Activated CD8-positive, alpha-beta T cell treated with anti-CD3 and anti-CD28 coated beads, Interleukin-2, amount 10 ng/mL, durations not matched to agents 7 days and 5 days (primary cell): Measurements from ENCODE around the gene UBASH3A. TPM values are rescaled to one million over a fixed set of nuclear protein-coding genes. Genes with fewer than 3 reads are reported as not detected.
A peak's percentile ranks its signal among the peaks of the same experiment; 100 is the strongest.

Experiments
- ATAC-seq: fragments of 150-1000 bp; cut with Tn5 transposase; one replicate; pipeline ENCODE4 v1.10.0; 2021; ENCODE audit warnings: moderate library complexity
- CTCF ChIA-PET: fragments of 350-600 bp; sonication (Branson Sonifier 250); formaldehyde crosslinking; loops from one replicate; lab custom pipeline; 2021; ENCODE audit warnings: antibody characterized with exemption; lab: Charles Lee
- POLR2A ChIA-PET: fragments of 350-600 bp; sonication (Branson Sonifier 250); formaldehyde crosslinking; loops from one replicate; lab custom pipeline; 2021; ENCODE audit warnings: antibody characterized with exemption; lab: Charles Lee
- DNase-seq: peaks from one replicate; pipeline ENCODE4 v3.0.0-alpha.2; 2020
- H3K27ac Mint-ChIP-seq: one replicate; pipeline ENCODE4 v1.8.0; 2021; ENCODE audit warnings: mild to moderate bottlenecking, mixed read lengths
- H3K27me3 Mint-ChIP-seq: one replicate; pipeline ENCODE4 v1.8.0; 2021; ENCODE audit warnings: low read depth, mixed read lengths
- H3K36me3 Mint-ChIP-seq: one replicate; pipeline ENCODE4 v1.8.0; 2021; ENCODE audit warnings: low read depth, mixed read lengths
- H3K4me1 Mint-ChIP-seq: one replicate; pipeline ENCODE4 v1.8.0; 2021; ENCODE audit warnings: low read depth, mixed read lengths
- H3K4me3 Mint-ChIP-seq: one replicate; pipeline ENCODE4 v1.8.0; 2021; ENCODE audit warnings: mild to moderate bottlenecking, mixed read lengths
- H3K9me3 Mint-ChIP-seq: one replicate; pipeline ENCODE4 v1.8.0; 2022; ENCODE audit warnings: mixed read lengths; ENCODE audit not compliant: insufficient read depth
- total RNA-seq, 2 experiments: library from RNA; stranded (reverse); gene quantifications; one replicate each; pipeline ENCODE4 v1.2.3, GENCODE V29; 2021

The UBASH3A gene
- total RNA-seq, 2 experiments from 2014 or later: 68.7 to 74.0 TPM

DNA sequence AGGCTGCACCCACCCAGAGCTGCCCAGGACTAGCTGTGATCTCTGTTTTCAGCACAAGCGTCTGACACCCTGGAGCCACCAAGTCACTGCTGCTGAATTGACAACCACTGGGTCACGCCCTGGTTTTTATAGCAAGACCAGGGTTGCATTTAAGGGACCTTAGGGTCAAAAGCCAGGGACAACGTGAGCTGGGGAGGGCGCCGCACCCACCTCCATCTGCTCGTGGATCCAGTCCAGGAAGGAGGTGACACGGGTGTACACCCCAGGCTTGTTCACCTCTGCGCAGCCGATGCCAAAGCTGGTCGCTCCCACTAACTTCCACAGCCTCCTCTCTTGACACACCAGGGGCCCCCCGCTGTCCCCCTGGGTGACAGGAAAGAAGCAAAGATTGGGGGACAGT lies 28.2 kb upstream of the UBASH3A start:
- ATAC-seq: no peak
- H3K9me3 Mint-ChIP-seq: no peaks in the 10 kb centered on the region

GRCh38 chr21:42375966-42376337 lies 27.8 kb upstream of the UBASH3A start:
- Mint-ChIP-seq H3K27ac (no peak overlapping the region), H3K36me3 (no peaks in the 10 kb centered on the region), H3K27me3 (no peaks in the 10 kb centered on the region), H3K9me3 (no peaks in the 10 kb centered on the region), H3K4me1 (peaks cover 22% of the 10 kb centered on the region), H3K4me3 (no peak overlapping the region)
- ChIA-PET POLR2A (no interaction called here), CTCF (interaction anchor here (2.0 kb wide), 1 partner anchor 17 kb away, joined by 5 read pairs; no protein-coding TSS in a partner anchor)
- DNase-seq (no peak), ATAC-seq (no peak)

More for the DNA sequence above, 28.2 kb upstream of the UBASH3A start:
- Mint-ChIP-seq H3K36me3 (no peaks in the 10 kb centered on the region), H3K27ac (no peak overlapping the region), H3K27me3 (no peaks in the 10 kb centered on the region), H3K4me3 (no peak overlapping the region), H3K4me1 (peaks cover 22% of the 10 kb centered on the region)
- ChIA-PET POLR2A (interaction anchor here (1.2 kb wide), 1 partner anchor 46 kb away, joined by 3 read pairs; no protein-coding TSS in a partner anchor), CTCF (interaction anchor here (2.0 kb wide), 1 partner anchor 17 kb away, joined by 5 read pairs; no protein-coding TSS in a partner anchor)
- DNase-seq: no peak

- no peak overlapping the region for H3K4me3 Mint-ChIP-seq
- H3K9me3 Mint-ChIP-seq: peaks cover under 1% of the 10 kb centered on the region
- peaks cover 23% of the 10 kb centered on the region for H3K4me1 Mint-ChIP-seq
- H3K27me3 Mint-ChIP-seq: no peaks in the 10 kb centered on the region
- no peak for ATAC-seq
- H3K27ac Mint-ChIP-seq: no peak overlapping the region
- POLR2A ChIA-PET: no interaction called here
- CTCF ChIA-PET: no interaction called here
- H3K36me3 Mint-ChIP-seq: peaks cover 1% of the 10 kb centered on the region
- no peak for DNase-seq
Observed at GRCh38 chr21:42376338-42376982, 27.2 kb upstream of the UBASH3A start.

DNA sequence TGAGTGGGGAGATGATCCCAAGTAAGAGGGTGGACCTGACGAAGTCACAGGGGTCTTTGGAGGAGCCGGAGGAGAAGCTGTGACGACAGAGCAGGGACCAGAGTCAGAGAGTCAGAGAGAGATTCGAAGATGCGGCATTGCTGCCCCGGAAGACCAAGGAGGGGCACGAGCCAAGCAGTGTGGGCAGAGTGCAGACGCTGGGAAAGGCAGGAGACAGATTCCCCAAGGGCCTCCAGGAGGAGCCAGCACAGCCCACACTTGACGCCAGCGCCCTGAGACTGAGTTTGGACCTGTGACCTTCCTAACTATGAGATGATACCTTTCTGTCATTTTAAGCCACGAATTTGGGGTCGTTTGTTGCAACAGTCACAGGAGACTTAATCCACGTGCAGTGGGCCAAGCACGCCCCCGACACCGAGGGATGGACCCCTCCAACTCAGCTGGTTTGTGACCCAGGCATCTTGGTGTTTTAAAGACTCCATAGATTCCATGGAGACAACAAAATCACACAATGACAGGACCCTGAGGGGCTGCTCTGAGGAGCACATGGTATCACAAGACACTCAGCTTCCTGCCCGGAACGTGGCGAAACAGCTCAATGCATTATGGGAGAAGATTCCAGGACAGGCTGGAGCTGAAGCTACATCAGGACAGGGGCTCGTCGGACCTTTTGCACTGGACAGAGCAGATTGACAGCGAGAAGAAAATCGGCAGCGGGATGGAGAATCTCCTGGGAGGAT lies 26.3 kb upstream of the UBASH3A start:
- Mint-ChIP-seq H3K27me3 (no peaks in the 10 kb centered on the region), H3K27ac (no peak overlapping the region), H3K36me3 (peaks cover 10% of the 10 kb centered on the region), H3K9me3 (peaks cover 8% of the 10 kb centered on the region), H3K4me1 (peaks cover 25% of the 10 kb centered on the region), H3K4me3 (no peak overlapping the region)
- ChIA-PET POLR2A (interaction anchor here (0.6 to 0.9 kb wide), 2 partner anchors 15 to 27 kb away, joined by 3 read pairs; no protein-coding TSS in a partner anchor), CTCF (interaction anchor here (0.9 kb wide), 1 partner anchor 68 kb away, joined by 3 read pairs; no protein-coding TSS in a partner anchor)
- DNase-seq (no peak), ATAC-seq (no peak)

DNA sequence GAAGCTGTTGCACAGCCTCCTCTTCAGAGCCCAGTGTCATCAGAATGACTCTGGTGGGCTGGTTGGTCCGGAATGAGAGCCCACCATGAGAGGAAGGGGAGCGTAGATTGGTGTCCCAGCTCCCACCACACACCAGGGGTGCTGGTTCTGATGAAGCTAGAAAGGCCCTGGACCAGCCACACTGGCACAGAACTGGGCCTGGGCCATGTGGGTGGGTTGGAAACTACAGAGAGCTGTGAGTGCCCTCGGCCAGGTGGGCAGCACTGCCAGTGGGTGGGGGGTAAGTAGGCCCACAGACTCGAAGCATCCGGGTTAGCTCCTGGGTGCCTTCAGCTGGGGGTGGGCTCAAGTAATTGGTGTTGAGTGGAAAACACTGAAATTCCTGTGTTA lies 25.8 kb upstream of the UBASH3A start:
- Mint-ChIP-seq H3K27me3 (no peaks in the 10 kb centered on the region), H3K4me3 (no peak overlapping the region), H3K4me1 (peaks cover 24% of the 10 kb centered on the region), H3K27ac (no peak overlapping the region), H3K36me3 (peaks cover 15% of the 10 kb centered on the region), H3K9me3 (peaks cover 8% of the 10 kb centered on the region)
- ChIA-PET CTCF (interaction anchor here (0.9 kb wide), 1 partner anchor 68 kb away, joined by 3 read pairs; no protein-coding TSS in a partner anchor), POLR2A (interaction anchor here (0.6 to 1.1 kb wide), 3 partner anchors 15 to 26 kb away, joined by 3 read pairs; partner anchors contain the start of gene UBASH3A)
- ATAC-seq: no peak
- DNase-seq: no peak

- Mint-ChIP-seq H3K4me1 (peaks cover 20% of the 10 kb centered on the region), H3K27ac (no peak overlapping the region), H3K27me3 (no peaks in the 10 kb centered on the region), H3K9me3 (peaks cover 8% of the 10 kb centered on the region), H3K36me3 (peaks cover 15% of the 10 kb centered on the region), H3K4me3 (no peak overlapping the region)
- CTCF ChIA-PET: interaction anchor here (0.9 kb wide), 1 partner anchor 69 kb away, joined by 3 read pairs; no protein-coding TSS in a partner anchor
- no peak for DNase-seq
- ATAC-seq: no peak
- POLR2A ChIA-PET: interaction anchor here (0.9 to 1.1 kb wide), 2 partner anchors 14 to 25 kb away, joined by 3 read pairs; partner anchors contain the start of gene UBASH3A
Observed at GRCh38 chr21:42378418-42378817, 25.3 kb upstream of the UBASH3A start.

DNA sequence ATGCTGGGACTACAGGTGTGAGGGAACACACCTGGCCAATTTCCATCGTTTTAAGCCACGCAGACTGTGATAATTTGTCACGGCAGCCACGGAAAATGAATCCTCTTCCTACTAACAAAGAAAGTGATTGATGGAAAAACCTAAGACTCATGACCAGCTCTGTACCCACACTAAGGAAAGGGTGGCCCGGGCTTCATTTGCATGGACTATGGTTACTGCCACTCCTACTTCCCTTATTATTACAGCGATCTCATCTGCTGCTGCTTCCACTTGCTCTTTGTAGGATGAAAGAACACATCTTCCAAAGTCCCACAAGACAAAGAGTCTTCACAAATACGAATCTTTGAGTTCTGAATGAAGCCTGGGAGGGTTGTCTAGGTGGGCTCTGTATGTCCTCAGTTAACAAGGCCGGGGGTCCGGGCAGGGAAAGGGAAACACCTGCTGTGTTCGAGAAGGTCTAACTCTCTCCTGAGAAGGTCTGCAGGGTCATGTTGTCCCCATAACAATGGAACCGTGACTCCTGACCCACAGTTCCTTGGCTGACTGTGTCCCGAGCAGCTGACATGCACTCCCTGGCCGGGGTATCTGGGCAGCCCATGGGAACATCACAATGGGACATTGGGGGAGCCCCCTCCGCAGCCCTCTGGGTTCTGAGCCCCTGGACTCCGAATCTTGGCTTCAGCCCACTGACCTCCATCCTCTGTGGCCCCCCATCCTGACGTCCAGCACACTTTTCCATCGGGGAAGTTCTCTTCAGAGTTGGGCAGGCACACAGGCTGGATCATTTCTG lies 24.1 kb upstream of the UBASH3A start:
- Mint-ChIP-seq H3K9me3 (peaks cover 8% of the 10 kb centered on the region), H3K27me3 (no peaks in the 10 kb centered on the region), H3K36me3 (peaks cover 23% of the 10 kb centered on the region), H3K4me1 (peaks cover 16% of the 10 kb centered on the region), H3K27ac (no peak overlapping the region), H3K4me3 (no peak overlapping the region)
- DNase-seq (no peak), ATAC-seq (no peak)
- POLR2A ChIA-PET: no interaction called here
- CTCF ChIA-PET: interaction anchor here (1.8 to 3.2 kb wide), 2 partner anchors 13 to 19 kb away, joined by 6 to 16 read pairs; no protein-coding TSS in a partner anchor

DNA sequence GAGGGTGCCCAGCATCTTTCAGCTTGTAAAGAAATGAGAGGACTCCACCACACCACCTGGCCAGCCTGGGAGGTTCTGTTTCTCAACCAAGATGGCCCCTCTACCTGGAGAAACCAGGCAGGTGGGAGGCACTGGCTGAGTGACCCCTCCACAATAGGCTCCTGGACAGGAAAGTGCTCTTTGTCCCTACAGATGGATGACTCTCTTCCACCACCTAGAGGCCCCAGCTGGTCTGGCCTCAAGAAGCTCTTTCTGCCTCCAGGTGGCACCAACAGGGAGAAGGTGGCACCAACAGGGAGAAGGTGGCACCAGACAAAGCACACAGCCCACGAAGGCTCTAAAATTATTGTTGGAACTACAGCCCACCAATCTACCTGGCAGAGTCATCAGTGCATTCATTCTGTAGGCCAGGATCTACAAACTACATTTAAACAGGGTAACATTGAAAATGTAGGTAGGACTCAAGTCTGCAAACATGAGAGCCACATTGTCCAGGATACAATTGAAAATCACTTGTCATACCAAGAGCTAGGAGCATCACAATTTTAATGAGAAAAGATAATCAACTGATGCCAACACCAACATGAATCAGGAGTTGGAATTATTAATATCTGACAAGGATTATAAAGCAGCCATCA lies 22.2 kb upstream of the UBASH3A start:
- CTCF ChIA-PET: interaction anchor here (0.6 to 3.2 kb wide), 25 partner anchors 11 to 264 kb away, joined by 3 to 35 read pairs (median 4); partner anchors contain the start of genes TFF1 and UBASH3A
- Mint-ChIP-seq H3K27me3 (no peaks in the 10 kb centered on the region), H3K36me3 (peaks cover 28% of the 10 kb centered on the region), H3K4me1 (peaks cover 25% of the 10 kb centered on the region), H3K27ac (no peak overlapping the region), H3K4me3 (no peak overlapping the region), H3K9me3 (peaks cover 8% of the 10 kb centered on the region)
- peak; percentile 45 for DNase-seq
- POLR2A ChIA-PET: interaction anchor here (1.3 kb wide), 1 partner anchor 22 kb away, joined by 10 read pairs; the partner anchor contains the start of gene UBASH3A
- ATAC-seq: peak; percentile 58

- Mint-ChIP-seq H3K9me3 (peaks cover 8% of the 10 kb centered on the region), H3K4me1 (peaks cover 38% of the 10 kb centered on the region), H3K4me3 (no peak overlapping the region), H3K36me3 (peaks cover 39% of the 10 kb centered on the region), H3K27ac (peak overlapping the region; percentile 43), H3K27me3 (no peaks in the 10 kb centered on the region)
- DNase-seq: no peak
- ATAC-seq: no peak
- CTCF ChIA-PET: interaction anchor here (1.5 to 3.2 kb wide), 4 partner anchors 10 to 55 kb away, joined by 4 to 16 read pairs (median 7); no protein-coding TSS in a partner anchor
- POLR2A ChIA-PET: interaction anchor here (1.1 to 2.1 kb wide), 2 partner anchors 22 to 30 kb away, joined by 3 to 4 read pairs; no protein-coding TSS in a partner anchor
Observed at GRCh38 chr21:42382915-42383314, 20.8 kb upstream of the UBASH3A start.

- POLR2A ChIA-PET: interaction anchor here (1.1 to 2.1 kb wide), 2 partner anchors 21 to 30 kb away, joined by 3 to 4 read pairs; no protein-coding TSS in a partner anchor
- ATAC-seq: no peak
- H3K9me3 Mint-ChIP-seq: peaks cover 8% of the 10 kb centered on the region
- DNase-seq: no peak
- CTCF ChIA-PET: interaction anchor here (1.5 kb wide), 1 partner anchor 46 kb away, joined by 4 read pairs; no protein-coding TSS in a partner anchor
- H3K27me3 Mint-ChIP-seq: no peaks in the 10 kb centered on the region
- no peak overlapping the region for H3K27ac Mint-ChIP-seq
- H3K4me3 Mint-ChIP-seq: no peak overlapping the region
- H3K36me3 Mint-ChIP-seq: peaks cover 40% of the 10 kb centered on the region
- H3K4me1 Mint-ChIP-seq: peaks cover 42% of the 10 kb centered on the region
Observed at GRCh38 chr21:42383331-42383730, 20.4 kb upstream of the UBASH3A start.
